ENCODE data around the gene TUBB4A. TPM values are rescaled to one million over a fixed set of nuclear protein-coding genes. Genes with fewer than 3 reads are reported as not detected.
"Not testable (repeated sequence)": the region's sequence is repeated elsewhere in the genome, so short reads cannot be mapped to it uniquely, and the experiment has no call there.

The TUBB4A gene
- total RNA-seq, 4 donors from 2014 or later: 1.7 to 2.5 (median 2.0) TPM

DNA sequence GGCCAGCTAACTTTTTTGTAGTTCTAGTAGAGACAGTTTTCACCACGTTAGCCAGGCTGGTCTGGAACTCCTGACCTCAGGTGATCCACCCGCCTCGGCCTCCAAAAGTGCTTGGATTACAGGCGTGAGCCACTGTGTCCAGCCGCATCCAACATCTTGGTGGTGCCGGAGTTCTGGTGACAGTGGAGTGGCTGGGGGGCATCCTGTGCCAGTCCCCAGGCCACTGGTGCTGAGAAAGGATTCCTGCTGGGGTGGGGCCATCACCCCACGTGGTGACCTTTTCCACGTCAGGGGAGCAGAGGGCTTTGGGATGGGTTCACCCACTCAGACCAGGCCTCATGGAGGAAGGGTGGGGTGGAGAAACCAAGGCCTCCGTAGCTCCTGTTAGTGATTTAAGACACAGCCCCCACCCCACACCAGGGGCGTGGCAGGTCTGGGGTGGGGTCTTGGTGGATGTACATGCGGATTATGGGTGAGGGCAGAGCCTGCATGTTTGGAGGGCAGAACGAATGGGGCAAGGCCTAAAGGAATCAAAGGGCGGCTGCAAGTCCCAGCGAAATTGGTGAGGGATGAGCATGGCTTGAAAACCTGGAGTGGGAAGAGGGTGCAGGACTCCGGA, 12.9 kb upstream of the TUBB4A start:
- in situ Hi-C loops (cut with MboI; ENCODE audit: low sequenced_read_pairs in 4 of 4): loop anchor here in 3 of 4 donors (10.0 to 25.0 kb wide), 3 partner anchors 120 to 347 kb away; partner anchors contain the start of genes GPR108 (in 1 of the 3) and TRIP10 (in 1 of the 3)
- Histone ChIP-seq H3K4me3 (no peak overlapping the region), H3K9me3 (no peaks in the 10 kb centered on the region), H3K4me1 (peaks cover 0 to 2% of the 10 kb centered on the region in 2 donors), H3K27me3 (no peaks in the 10 kb centered on the region), H3K36me3 (no peaks in the 10 kb centered on the region), H3K27ac (no peak overlapping the region)
- no peak for ATAC-seq
- no peak for DNase-seq
- TF ChIP-seq, protein P1, sequence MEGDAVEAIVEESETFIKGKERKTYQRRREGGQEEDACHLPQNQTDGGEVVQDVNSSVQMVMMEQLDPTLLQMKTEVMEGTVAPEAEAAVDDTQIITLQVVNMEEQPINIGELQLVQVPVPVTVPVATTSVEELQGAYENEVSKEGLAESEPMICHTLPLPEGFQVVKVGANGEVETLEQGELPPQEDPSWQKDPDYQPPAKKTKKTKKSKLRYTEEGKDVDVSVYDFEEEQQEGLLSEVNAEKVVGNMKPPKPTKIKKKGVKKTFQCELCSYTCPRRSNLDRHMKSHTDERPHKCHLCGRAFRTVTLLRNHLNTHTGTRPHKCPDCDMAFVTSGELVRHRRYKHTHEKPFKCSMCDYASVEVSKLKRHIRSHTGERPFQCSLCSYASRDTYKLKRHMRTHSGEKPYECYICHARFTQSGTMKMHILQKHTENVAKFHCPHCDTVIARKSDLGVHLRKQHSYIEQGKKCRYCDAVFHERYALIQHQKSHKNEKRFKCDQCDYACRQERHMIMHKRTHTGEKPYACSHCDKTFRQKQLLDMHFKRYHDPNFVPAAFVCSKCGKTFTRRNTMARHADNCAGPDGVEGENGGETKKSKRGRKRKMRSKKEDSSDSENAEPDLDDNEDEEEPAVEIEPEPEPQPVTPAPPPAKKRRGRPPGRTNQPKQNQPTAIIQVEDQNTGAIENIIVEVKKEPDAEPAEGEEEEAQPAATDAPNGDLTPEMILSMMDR (IDR thresholded peaks at IDR 0.05 in 4 of 5, conservative IDR thresholded peaks at IDR 0.05 in 1 of 5): no peak
- no peak for TF ChIP-seq POLR2A (IDR thresholded peaks at IDR 0.05)
- intact Hi-C loops (cut with DNase I; ENCODE audit: low total_unique reads): no loop called here

DNA sequence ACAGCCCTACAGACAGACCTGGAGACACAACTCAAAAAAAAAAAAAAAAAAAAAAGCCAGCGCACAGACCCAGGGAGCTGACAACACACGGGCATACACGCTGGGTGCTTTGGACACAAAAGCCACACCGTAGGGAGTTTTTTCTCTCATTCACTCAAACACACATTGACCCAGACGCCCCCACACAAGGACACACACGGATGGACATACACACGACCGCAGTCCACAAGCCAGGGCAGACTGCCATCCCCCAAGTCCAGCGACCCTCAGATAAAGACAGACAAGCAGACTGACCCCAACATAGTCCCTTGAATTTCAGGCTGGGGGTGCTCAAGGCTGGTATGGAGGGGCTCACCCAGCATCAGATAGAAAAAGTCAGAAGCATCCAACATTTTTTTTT, 12.0 kb upstream of the TUBB4A start:
- ATAC-seq (no peak), DNase-seq (no peak)
- Histone ChIP-seq H3K4me3 (no peak overlapping the region), H3K27me3 (no peaks in the 10 kb centered on the region), H3K27ac (no peak overlapping the region), H3K4me1 (peaks cover 2 to 5% of the 10 kb centered on the region in 2 donors), H3K9me3 (no peaks in the 10 kb centered on the region), H3K36me3 (no peaks in the 10 kb centered on the region)
- intact Hi-C loops (cut with DNase I; ENCODE audit: low total_unique reads): no loop called here
- in situ Hi-C loops (cut with MboI; ENCODE audit: low sequenced_read_pairs in 4 of 4): loop anchor here in 3 of 4 donors (10.0 to 25.0 kb wide), 3 partner anchors 121 to 348 kb away; partner anchors contain the start of genes GPR108 (in 1 of the 3) and TRIP10 (in 1 of the 3)
- TF ChIP-seq, protein P1 (IDR thresholded peaks at IDR 0.05 in 4 of 5, conservative IDR thresholded peaks at IDR 0.05 in 1 of 5): no peak
- no peak for TF ChIP-seq POLR2A (IDR thresholded peaks at IDR 0.05)

DNA sequence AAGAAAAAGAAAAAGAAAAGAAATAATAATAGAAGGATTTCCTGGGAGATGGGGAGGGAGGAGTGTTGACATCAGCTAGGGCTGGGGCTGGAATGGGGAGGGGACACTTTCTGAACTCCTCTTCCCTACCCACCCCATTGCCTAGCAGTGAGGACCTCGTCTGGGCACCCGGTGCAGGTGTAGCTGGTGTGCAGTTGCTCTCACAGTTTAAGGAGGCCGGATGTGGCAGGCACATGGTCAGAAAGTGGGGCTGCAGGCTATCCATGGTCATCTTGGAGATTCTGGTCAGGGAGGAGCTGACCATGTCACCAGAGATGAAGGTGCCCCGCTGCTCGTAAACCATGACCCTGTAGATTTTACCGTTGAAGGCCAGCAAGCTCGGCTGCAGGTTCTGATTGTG, 8.5 kb upstream of the TUBB4A start:
- in situ Hi-C loops (cut with MboI; ENCODE audit: low sequenced_read_pairs in 4 of 4) (loop anchor here in 3 of 4 donors (10.0 to 25.0 kb wide), 3 partner anchors 124 to 352 kb away; partner anchors contain the start of genes GPR108 (in 1 of the 3) and TRIP10 (in 1 of the 3)), intact Hi-C loops (cut with DNase I; ENCODE audit: low total_unique reads) (no loop called here)
- Histone ChIP-seq H3K9me3 (no peaks in the 10 kb centered on the region), H3K4me3 (no peak overlapping the region), H3K4me1 (peaks cover 0 to 5% of the 10 kb centered on the region in 2 donors), H3K36me3 (no peaks in the 10 kb centered on the region), H3K27me3 (no peaks in the 10 kb centered on the region), H3K27ac (no peak overlapping the region)
- TF ChIP-seq, protein P1 (IDR thresholded peaks at IDR 0.05 in 4 of 5, conservative IDR thresholded peaks at IDR 0.05 in 1 of 5): no peak
- TF ChIP-seq POLR2A (IDR thresholded peaks at IDR 0.05): no peak
- DNase-seq: no peak
- ATAC-seq: no peak

DNA sequence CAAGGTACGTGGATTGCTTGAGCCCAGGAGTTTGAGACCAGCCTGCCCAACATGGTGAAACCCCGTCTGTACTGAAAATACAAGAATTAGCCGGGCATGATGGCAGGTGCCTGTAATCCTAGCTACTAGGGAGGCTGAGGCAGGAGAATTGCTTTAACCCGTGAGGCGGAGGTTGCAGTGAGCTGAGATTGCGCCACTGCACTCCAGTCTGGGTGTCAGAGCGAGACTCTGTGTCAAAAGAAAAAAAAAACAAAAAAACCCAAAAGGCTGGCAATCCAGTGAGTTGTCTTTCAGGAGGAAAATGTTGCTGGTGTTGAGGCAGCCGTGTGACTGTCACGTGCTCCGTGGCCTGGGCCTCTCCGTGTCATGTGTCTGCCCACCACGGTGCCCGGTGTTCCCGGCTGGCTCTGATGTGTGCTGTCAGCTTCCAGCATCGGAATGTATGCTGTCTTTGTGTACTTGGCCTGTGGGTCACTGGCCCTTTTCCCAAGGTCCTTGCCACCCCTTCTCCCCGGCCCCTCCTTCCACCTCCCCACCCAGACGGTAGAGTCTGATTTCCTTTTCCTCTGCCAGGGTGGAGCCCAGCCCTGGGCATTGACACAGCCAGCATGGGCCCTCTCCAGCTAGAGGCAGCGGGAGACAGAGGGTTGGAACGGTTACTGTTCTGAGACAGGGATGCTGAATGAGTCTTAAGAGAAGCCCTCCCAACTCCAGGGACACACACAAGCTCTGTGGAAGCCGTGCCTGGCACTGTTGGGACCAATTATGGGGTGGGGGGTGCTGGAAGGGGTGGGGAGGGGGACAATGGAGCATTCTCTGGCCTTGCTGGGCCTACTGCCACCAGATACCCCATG, 7.2 kb upstream of the TUBB4A start:
- peak; percentile 22 to 56 for DNase-seq
- no peak overlapping the region for H3K4me3 ChIP-seq
- H3K9me3 ChIP-seq: no peaks in the 10 kb centered on the region
- no peaks in the 10 kb centered on the region for H3K27me3 ChIP-seq
- in situ Hi-C loops (cut with MboI; ENCODE audit: low sequenced_read_pairs in 4 of 4) (loop anchor here in 3 of 4 donors (25.0 kb wide), 2 partner anchors 228 to 353 kb away; partner anchors contain the start of genes GPR108 (in 1 of the 3) and TRIP10 (in 1 of the 3)), intact Hi-C loops (cut with DNase I; ENCODE audit: low total_unique reads) (no loop called here)
- H3K4me1 ChIP-seq: peaks cover 0 to 5% of the 10 kb centered on the region in 2 donors
- H3K36me3 ChIP-seq: no peaks in the 10 kb centered on the region
- TF ChIP-seq, protein P1 (IDR thresholded peaks at IDR 0.05 in 4 of 5, conservative IDR thresholded peaks at IDR 0.05 in 1 of 5): no peak
- no peak for TF ChIP-seq POLR2A (IDR thresholded peaks at IDR 0.05)
- ATAC-seq: peak; percentile 39 to 80
- H3K27ac ChIP-seq: peak overlapping the region; percentile 3 to 79 (median 41)

DNA sequence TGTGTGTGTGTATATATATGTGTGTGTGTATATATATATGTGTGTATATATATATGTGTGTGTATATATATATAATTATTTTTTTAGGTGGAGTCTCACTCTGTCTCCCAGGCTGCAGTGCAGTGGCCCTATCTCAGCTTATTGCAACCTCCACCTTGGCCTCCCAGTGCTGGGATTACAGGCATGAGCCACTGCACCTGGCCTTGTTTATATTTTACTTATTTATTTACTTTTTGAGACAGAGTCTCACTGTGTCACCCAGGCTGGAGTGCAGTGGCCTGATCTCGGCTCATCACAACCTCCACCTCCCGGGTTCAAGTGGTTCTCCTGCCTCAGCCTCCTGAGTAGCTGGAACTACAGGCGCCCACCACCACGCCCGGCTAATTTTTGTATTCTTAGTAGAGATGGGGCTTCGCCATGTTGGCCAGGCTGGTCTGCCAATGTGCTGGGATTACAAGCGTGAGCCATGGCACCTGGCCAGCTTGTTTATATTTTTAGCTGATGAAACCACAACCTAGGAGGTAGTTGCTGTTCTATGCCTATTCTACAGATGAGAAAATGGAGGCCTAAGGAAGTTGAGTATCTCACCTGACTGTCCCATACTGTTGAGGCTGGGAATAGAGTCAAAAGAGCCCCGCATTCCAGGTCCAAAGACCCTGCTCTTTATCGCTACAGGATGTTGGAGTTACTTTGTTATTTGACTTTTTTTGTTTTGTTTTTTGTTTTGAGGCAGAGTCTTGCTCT, 6.1 kb upstream of the TUBB4A start:
- H3K27me3 ChIP-seq; H3K4me1 ChIP-seq; H3K4me3 ChIP-seq; H3K9me3 ChIP-seq; ATAC-seq; H3K36me3 ChIP-seq; DNase-seq; intact Hi-C loops (cut with DNase I; ENCODE audit: low total_unique reads): not testable (repeated sequence)
- H3K27ac ChIP-seq: peak overlapping the region in 2 of 4 donors; percentile 71 to 79
- in situ Hi-C loops (cut with MboI; ENCODE audit: low sequenced_read_pairs in 4 of 4): loop anchor here in 3 of 4 donors (25.0 kb wide), 2 partner anchors 229 to 354 kb away; partner anchors contain the start of genes GPR108 (in 1 of the 3) and TRIP10 (in 1 of the 3)

All from gastrocnemius medialis (tissue), 4 donors.